Frontal cortex (tissue), 4 donors: ENCODE results near the gene DPP9. TPM values are rescaled to one million over a fixed set of nuclear protein-coding genes. Genes with fewer than 3 reads are reported as not detected.
A peak's percentile ranks its signal among the peaks of the same experiment; 100 is the strongest.

Experiments
- DNase-seq, 2 donors: peaks; one replicate each; pipeline ENCODE4 v3.0.0; 2012; ENCODE audit warnings: low spot score in 2 of 2
- FAIRE-seq: peaks from 2 replicates; lab custom pipeline; 2012; peaks lifted over from hg19 to GRCh38; lab: Jason Lieb, UNC
- total RNA-seq: library from RNA; depleted of rRNA; stranded (reverse); fragments of >200 nt; gene quantifications from one replicate; pipeline ENCODE4 v1.2.3, GENCODE V29; 2014
- donor health status: control.
- donor health status: control.
- donor health status: control.

DPP9 gene
- total RNA-seq, 1 donor from 2014 or later, result 7.7 TPM

DNA sequence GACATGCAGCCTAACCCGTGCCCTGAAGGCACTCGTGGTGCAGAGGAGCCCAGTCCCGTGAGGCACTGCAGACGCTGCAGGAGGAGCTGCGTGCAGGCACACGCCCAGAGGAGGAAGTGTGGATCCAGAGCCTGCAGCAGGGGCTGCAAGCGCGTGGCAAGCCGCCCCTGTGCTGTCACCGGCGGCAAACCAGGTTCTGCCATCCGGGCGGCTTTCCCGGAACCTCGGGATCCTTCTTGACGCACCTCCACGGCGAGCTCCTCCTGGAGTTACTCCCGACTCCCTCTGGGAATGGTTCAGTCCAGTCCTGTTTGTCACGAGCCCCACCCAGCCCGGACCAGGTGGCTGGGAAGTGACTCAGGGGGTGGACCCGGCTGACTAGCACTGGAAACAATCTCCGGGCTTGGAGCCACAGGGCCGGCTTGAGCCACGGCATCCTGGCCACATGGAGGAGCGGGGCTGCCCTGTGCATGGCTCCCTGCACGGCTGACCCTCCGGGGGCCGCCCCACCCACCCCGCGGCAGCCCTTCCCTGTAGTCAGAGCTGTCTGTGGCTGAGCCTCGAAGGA, 10.2 kb downstream of the DPP9 start:
- DNase-seq (no peak), FAIRE-seq (no peak)

DNA sequence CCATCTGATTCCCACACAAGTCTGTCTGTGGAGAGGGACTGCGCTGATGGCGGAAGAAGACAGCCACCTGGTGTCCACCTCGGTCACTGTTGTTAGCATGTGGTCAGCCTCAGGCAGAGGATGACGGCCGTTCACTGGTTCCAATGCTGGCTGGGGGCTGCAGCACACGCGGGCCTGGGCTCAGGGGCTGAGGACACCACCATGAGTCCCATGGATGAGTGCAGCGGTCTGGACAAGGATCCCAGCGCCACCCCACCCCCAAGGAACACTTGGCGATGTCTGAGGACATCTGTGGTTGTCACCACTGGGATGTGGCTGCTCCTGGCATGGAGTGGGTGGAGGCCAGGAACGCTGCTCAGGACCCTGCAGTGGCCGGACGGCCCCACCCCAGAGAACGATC, 10.9 kb downstream of the DPP9 start:
- DNase-seq (no peak), FAIRE-seq (no peak)

DNA sequence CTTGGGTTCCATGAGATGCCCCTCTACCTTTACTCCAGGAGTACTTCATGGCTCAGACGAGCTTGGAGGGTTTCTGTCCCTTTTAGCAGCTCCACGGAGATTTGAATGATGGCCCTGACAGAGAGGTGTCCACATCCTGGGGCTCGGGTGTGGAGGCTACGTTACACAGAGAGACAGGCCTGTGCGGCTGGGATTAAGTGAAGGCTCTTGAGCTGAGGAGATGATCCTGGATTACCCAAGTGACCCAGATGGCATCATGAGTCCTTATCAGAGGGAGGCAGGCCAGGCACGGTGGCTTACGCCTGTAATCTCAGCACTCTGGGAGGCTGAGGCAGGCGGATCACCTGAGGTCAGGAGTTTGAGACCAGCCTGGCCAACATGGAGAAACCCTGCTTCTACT, 12.4 kb downstream of the DPP9 start:
- FAIRE-seq, result no peak
- DNase-seq, result no peak

DNA sequence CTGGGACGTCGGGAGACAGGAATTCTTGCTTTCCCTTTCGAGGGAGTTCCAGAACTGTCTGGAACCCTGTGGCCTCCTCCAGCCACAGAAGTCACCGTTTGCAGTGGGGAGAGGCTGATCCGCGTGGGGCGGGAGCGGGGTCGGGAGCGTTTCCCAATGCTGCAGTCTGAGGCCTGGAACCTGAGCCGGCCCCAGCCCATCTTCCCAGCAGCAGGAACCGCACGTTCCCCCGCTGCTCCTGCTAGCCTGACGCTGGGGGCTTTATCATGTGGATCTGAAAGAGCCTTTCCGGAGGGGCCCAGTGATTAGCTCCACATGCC, 13.4 kb downstream of the DPP9 start:
- no peak for DNase-seq
- no peak for FAIRE-seq

DNA sequence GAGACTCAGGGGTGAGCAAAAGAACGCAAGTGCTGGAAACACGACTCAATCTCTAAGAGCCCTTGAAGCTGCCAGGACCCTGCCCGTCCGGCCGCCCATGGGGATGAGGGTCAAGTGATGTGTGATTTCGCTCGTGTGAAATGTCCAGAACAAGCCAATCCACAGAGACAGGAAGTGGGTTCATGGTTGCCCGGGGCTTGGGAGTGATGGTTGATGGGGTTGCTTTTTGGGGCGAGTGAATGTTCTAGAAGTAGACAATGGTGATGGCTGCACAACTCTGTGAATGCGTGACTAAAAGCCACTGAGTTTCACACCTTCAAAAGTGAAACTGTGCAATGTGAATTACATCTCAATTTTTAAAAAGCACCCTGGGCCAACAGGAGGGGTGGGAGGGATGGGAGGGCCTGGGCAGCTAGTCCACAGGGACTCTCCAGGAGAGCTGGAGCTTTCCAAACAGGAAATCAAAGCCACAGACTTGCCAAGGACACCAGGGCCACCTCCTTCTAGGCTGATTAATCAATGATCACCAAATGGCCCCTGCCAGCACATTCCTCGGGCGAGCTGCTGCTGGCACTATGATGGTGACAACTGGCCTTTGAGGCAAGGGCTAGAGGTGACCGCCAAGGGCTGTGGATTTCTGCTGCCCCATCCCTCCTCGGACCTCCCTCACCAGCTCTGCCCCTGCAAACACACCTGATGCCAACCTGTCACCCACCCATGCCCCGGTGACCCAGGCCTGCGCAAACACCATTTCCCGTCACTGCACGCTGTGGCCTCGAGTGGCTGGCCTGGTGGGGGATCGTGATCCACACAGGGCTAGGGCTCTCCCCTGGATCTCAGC, 14.0 kb downstream of the DPP9 start:
- DNase-seq (no peak), FAIRE-seq (no peak)

DNA sequence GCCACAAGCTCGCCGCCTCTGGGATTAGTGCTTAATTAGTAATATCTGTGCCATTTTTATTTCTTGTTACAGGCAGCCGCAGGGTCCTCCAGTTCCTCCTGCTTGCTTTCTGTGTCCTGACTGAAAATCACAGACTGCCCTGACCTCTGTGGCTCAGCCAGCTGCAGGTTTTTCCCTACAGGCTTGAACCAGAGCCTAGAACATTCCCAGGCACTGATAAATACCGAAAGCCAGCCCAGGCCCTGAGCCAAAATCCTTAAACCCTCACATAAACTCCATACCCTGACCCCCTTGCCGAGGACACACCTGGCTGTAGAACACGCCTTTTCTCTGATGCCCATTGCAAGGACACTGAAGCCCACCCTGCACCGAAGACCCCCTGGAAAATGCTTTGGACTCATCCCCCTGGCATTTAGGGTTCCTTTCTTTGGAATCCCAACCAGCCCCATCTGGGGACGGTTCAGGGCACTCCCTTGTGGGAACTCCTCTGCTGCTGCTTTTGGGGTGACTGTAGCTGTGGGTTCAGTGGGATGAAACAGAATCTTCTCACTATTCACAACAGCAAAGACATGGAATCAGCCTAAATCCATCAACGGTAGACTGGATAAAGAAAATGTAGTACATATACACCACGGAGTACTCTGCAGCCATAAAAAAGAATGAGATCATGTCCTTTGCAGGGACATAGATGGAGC, 15.5 kb downstream of the DPP9 start:
- DNase-seq, result no peak
- FAIRE-seq, result no peak

DNA sequence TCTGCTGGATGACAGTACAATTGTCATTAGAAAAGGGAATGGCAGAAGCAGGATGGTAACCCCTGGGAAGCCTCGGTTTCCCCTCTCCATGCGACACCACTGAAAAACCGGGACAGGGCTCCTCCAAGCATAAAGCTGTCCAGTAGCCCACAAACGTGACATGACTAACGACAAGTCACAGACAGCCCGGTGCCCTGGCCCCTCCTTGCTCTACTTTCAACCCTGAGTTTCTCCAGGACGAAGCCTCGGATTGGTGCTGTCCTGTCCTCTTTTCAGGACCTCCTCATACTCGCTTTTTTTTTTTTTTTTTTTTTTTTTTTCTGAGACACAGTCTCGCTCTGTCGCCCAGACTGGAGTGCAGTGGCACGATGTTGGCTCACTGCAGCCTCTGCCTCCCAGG, 16.3 kb downstream of the DPP9 start:
- FAIRE-seq (no peak), DNase-seq (no peak)

DNA sequence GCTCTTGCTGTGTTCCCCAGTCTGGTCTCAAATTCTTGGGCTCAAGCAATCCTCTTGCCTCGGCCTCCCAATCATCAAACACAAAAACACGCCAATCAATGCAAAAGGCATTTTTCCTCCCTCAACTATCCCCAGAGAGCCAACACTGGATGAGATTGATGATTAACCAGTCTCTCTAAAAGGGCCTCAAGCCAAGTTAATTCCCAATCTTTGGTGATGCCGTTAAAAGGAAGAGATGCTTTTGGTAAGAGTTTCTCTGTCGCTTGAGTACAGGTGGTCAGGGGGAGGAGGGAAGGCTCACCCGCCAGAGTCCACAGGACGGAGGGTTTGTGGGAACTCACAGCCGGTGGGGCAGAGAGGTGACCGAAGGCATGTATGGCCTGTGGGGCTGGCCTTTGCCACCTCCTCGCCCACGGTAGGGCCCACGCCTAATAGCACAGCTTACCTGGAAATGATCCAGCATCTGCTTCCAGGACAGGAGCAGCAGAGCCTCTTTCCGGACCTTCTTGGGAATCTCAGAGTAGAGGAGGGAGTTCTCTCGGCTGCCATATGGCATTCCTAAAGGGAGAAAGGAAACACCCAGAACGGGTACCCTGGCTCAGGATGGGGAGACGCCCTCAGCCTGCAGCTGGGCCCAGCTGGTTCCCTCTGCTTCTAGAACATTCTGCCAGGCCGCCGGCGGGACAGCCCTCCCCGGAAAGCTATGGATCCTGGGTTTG, 18.1 kb downstream of the DPP9 start:
- FAIRE-seq (no peak), DNase-seq (no peak)

DNA sequence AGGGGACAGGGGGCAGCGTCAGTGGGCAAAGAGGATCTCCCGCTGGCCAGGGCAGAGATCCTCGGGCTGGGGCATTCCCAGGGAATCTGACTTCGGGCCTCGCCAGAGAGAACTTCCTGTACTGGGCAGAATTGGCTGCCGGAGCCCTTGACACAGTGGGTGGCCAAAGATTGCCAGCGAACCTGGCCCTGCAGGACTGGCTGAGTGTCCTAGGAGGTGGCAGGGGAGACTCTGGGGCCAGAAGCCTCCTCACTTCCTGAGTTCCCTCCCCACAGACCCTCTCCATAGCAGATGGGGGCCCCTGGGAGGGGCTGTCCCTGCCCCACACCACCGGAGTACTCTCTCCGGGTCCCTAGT, 19.3 kb downstream of the DPP9 start:
- FAIRE-seq, result no peak

DNA sequence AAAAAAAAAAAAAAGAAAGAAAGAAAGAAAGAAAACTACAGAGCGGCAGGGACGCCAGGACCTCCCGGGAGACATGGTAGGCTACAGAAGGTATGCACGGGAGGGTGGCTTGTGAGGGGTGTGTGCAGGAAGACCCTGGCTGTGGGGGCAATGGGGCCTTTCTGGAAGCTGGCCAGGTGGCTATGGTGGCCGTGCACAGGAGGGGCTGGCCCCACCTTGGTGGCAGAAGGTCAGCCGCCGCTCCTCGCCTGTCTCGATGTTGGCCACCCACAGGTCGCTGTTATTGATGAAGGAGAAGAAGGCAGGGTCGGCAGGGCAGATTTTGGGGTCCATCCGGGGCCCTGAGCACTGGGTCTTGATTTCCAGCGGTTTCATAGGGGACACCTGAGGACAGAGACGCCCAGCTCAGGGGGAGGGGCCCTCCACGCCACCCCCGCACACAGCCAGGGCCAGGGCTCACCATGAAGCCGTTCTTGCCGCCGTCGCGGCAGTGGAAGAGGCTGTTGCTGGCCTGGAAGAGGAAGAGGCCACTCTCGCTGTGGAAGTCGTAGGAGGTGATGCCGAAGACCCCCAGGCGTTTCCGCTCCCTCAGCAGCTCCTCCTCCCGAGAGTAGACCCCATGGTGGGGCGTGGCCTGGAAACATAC, 19.8 kb downstream of the DPP9 start:
- FAIRE-seq, result no peak
- no peak for DNase-seq

More for the DNA sequence above, 19.3 kb downstream of the DPP9 start:
- no peak for DNase-seq

DNA sequence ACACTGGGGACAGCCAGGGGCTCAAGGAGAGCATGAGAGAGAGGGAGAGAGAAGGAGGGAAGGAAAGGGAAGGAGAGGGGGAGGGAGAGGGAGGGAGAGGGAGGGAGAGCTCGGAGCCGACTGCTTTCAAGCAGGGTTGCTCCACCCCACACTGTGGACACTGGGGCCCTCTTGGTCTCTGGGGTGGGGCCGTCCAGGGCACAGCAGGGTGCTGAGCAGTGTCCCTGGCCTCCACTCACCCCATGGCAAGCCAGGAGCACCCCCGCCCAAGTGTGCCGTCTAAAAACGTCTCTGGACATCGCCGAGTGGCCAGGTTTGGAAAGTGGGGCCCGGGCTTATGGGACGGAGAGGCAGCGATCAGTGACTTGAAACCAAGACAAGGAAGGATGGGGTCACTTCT, 20.9 kb downstream of the DPP9 start:
- DNase-seq (no peak), FAIRE-seq (no peak)

DNA sequence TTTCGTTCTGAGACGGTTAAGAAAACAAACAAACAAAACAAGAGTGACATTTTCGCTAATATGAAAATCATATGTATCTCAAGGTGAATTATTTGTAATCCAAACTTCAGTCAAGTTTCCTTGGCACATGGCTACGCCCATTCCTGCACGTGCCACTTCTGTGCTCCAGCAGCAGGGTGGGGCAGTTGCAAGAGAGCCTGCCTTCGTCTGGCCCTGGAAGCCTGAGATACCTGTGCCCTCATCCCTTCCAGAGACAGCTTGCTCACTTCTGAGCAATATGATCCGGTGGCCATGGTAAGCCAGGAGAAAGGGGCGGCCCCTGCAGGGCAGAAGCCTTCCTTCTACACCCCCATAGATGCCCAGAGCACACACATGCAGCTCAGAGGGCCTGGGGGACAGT, 22.1 kb downstream of the DPP9 start:
- no peak for DNase-seq
- FAIRE-seq, result no peak

DNA sequence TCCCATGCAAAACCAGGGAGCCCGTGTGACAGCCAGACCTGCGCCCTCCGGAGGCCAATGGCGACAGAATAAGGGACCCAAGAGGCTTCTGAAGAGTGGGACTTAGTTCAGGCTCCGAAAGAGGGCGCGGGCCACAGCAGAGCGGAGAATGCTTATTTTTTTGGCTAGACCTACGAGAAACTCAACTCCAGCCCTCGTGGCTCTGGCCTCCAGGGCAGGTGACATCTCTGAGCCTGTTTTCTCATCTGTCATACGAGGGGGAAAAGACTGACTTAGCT, 23.0 kb downstream of the DPP9 start:
- DNase-seq (no peak), FAIRE-seq (no peak)

DNA sequence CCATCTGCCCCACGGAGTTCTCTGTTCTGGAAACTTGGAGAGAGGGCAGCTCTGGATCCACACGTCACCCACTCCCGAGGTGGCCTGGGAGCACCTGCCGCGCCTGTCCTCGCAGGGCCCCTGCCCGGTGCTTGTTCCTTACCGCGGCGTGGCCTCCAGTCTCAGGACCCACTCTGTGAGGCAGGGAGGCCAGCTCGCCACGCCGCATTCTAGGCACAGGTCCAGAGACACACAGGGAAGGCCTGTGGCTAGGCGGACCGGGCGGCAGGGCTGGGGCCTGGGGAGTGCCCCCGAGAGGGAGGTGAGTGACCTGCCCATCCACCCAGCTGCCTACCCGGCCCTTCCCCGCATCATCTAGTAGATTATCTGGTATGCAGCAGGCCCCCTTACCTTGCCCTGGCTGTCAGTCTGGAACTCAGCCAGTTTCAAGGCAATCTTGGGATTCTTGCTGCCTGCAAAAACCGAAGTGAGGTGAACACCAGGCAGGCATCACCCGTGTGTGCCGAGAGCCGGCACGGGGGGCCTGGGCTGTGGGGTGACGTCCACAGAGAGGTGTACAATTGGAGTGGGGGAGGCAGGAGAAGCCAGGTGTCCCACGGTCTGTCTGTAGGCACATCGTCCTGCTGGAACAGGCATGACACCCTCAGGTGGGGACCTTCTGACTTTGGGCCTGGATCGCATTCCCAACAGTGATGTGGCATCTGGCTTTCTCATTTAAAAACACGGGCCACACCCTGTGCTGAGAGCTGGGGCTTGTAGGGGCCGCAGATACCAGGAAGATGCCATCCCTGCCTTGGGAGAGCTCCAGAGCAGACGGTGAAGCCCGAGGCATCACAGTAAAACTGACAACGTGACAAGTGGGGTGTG, 23.6 kb downstream of the DPP9 start:
- FAIRE-seq (no peak), DNase-seq (no peak)

DNA sequence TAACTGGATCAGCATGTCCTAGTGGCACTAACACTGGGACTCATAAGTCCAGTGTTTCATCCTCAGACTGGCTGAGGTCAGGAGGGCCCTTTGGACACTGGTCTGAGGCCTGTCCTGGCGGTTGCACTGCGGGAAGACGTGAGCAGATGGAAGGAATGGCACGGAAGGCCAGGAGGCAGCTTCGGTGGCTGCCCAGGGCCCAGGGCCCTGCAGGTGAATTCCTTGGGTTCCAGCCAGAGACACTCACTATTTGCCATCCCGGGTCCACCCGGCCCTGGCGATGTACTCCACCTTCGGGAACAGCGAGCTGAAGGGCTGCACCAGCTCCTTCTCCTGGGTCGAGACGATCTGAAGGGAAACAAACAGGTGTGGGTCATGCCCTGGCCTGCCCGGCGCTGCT, 26.3 kb downstream of the DPP9 start:
- DNase-seq (no peak), FAIRE-seq (no peak)

DNA sequence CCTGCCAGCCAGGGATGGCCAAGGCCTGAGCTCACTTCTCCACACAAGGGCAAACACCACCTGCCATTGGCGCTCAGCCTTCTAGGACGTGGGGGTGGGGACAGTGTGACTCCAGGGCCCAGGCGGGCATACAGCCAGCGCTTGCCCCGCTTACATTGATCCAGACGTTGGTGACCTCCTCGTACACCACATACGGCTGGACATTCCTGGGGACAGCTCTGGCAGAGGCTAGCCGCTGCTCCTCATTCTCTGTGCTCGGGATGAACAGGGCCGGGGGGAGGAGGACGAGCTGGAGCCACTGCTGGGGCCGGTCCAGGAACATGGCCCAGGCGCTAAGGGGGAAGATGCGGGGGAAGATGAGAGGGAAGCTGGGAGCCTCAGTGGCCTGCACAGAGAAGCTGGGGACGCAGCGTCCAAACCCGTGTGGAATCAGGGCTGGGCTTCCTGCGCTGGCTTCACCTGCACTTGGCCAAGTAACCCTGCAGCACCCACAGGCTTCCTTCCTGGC, 28.4 kb downstream of the DPP9 start:
- DNase-seq (no peak), FAIRE-seq (no peak)

DNA sequence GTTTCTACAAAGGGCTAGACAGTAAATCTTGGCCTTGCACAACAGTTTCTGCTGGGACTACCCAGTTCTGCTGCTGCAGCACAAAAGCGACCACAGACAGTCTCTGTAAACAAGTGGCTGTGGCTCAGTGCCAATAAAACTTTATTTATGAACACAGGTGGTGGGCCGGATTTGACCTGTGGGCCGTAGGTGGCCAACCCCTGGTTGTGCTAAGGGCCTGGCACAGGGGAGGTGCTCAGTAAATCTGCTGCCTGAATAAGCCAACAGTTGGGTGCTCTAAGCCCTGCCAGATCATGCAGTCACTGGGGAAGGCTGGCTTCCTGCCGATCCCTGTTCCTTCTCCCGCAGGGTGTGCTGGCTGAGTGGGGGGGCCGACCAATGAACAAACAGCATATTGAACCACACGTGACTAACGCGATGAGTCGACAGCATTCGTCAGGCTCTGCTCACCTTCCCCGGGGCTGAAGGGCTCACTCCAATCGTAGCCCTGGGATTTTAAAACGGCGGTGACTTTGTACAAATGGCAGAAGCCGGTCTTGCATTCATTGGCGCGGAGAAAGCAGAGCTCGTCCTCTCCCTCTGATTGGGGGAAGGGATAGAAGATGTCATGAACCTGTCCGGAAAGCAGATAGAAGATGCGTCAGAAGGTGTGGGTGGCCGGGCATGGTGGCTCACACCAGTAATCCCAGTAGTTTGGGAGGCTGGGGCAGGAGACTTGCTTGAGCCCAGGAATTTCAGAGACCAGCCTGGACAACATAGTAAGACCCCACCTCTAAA, 29.2 kb downstream of the DPP9 start:
- DNase-seq (peak in 1 of 2 donors; percentile 63), FAIRE-seq (no peak)

DNA sequence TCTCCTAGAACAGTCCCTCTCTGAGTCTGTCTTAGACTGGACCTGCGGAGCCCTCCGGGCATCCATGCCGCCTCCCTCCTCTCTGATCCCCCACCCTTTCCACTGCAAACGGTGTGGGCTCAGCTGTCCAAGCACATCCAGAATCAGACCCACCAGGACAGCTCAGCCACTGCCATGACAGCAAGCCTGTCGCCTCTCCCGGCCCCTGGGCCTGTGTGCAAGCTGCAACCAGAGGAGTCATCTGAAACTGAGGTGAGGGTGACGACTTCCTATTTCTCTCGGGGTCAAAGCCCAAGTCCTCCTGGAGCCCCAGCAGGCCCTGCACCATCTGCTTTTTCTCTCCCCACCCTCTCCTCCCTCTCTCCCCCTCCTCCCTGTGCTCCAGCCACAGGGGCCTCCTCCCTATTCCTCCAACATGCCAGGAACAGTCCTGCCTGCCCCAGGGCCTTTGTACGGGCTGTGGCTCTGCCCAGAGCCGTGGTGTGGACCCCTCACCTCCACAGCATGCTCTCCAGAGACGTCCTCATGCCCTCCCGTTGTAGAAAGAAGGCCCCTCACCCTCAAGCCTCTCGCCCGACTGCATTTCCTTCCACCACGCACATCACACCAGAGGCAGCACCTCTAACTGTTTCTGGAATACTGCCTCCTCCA, 30.0 kb downstream of the DPP9 start:
- FAIRE-seq (no peak), DNase-seq (no peak)
